NCI-H2171 treated with DMSO at 0.1 percent for 48 hours (cell line): ENCODE results near the gene CAMTA1.

ENCODE experiments used
- DNase-seq: peaks from one replicate; lab custom pipeline; 2025; lab: John Stamatoyannopoulos, UW

Gene CAMTA1

GRCh38 chr1:6850537-6850936 lies 65.3 kb downstream of the CAMTA1 start:
- no peak for DNase-seq

GRCh38 chr1:6852136-6852890 lies 67.1 kb downstream of the CAMTA1 start:
- DNase-seq = no peak

- no peak for DNase-seq
Measured at GRCh38 chr1:6854166-6854565, 68.9 kb downstream of the CAMTA1 start.

- no peak for DNase-seq
Measured at GRCh38 chr1:6857831-6858230, 72.6 kb downstream of the CAMTA1 start.

- no peak for DNase-seq
Measured at GRCh38 chr1:6858596-6858995, 73.3 kb downstream of the CAMTA1 start.

GRCh38 chr1:6859415-6860343 lies 74.4 kb downstream of the CAMTA1 start:
- DNase-seq = no peak

- no peak for DNase-seq
Measured at GRCh38 chr1:6860401-6860800, 75.1 kb downstream of the CAMTA1 start.

- DNase-seq = no peak
Measured at GRCh38 chr1:6861075-6861724, 75.9 kb downstream of the CAMTA1 start.

- DNase-seq = no peak
Measured at GRCh38 chr1:6862906-6863305, 77.7 kb downstream of the CAMTA1 start.

GRCh38 chr1:6864166-6864565 lies 78.9 kb downstream of the CAMTA1 start:
- no peak for DNase-seq

- DNase-seq = no peak
Measured at GRCh38 chr1:6866825-6867224, 81.6 kb downstream of the CAMTA1 start.

GRCh38 chr1:6867321-6867720 lies 82.1 kb downstream of the CAMTA1 start:
- DNase-seq = no peak

GRCh38 chr1:6867729-6868659 lies 82.7 kb downstream of the CAMTA1 start:
- no peak for DNase-seq

- DNase-seq = no peak
Measured at GRCh38 chr1:6868660-6869380, 83.6 kb downstream of the CAMTA1 start.

GRCh38 chr1:6869545-6869944 lies 84.3 kb downstream of the CAMTA1 start:
- no peak for DNase-seq

- DNase-seq = no peak
Measured at GRCh38 chr1:6870086-6870485, 84.8 kb downstream of the CAMTA1 start.

- no peak for DNase-seq
Measured at GRCh38 chr1:6870571-6870970, 85.3 kb downstream of the CAMTA1 start.

GRCh38 chr1:6871300-6871972 lies 86.2 kb downstream of the CAMTA1 start:
- DNase-seq = no peak

- no peak for DNase-seq
Measured at GRCh38 chr1:6872573-6873261, 87.5 kb downstream of the CAMTA1 start.
